ENCODE measurements around the gene GJA3.

The GJA3 gene

GRCh38 chr13:20134732-20135131 lies 26.1 kb downstream of the GJA3 start:
- no peak for TF ChIP-seq CTCF (IDR thresholded peaks at IDR 0.05; ENCODE audit: low read depth, low read length, missing control alignments)
- DNase-seq (ENCODE audit: extremely low read depth, low read depth): no peak
- H3K4me3 ChIP-seq (replicated peaks; ENCODE audit: low read depth, low read length): no peak overlapping the region

DNA sequence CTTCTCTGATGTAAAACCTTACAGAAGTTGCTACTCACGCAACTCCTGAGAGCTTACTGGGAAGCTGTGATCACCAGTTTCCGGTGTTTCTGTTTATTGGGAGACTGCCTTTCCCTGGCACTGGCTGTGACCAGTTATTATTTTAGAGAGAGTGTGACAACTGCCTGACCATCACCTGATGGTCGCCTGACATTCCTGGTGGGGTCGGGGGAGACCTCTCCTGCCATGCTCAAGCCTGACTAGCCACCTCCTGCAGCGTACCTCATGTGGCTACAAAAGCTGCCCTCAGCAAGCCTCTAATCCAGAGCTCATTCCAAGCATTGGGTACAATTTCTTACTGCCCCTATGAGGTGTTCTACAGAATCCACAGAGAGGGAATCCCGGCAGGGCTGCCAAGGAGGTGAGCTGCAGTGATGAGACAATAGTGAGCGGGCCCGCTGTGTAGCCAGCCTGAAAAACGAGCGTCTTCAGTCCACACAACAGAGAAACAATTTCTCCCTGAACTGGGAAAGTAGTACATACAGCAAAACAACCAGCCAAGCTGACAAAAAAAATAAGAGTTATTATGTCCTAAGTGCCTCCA lies 28.7 kb downstream of the GJA3 start:
- no peak overlapping the region for H3K4me3 ChIP-seq (replicated peaks; ENCODE audit: low read depth, low read length)
- no peak for DNase-seq (ENCODE audit: extremely low read depth, low read depth)
- no peak for TF ChIP-seq CTCF (IDR thresholded peaks at IDR 0.05; ENCODE audit: low read depth, low read length, missing control alignments)

- no peak overlapping the region for H3K4me3 ChIP-seq (replicated peaks; ENCODE audit: low read depth, low read length)
- TF ChIP-seq CTCF (IDR thresholded peaks at IDR 0.05; ENCODE audit: low read depth, low read length, missing control alignments): no peak
- DNase-seq (ENCODE audit: extremely low read depth, low read depth): no peak
Measured at GRCh38 chr13:20131057-20131832, 29.6 kb downstream of the GJA3 start.

DNA sequence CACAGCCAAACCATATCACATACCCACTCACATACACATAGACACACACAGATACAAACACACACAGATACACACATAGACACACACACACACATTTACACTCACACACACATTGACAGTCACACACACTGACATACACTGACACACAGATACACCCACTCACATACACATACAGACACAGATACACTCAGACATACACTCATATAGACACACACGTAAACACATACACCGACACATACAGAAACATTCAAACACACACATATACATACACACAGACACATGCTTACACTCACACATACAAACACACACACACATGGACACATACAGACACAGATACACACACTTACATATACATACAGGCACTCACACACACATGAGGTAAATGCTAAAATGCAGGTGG lies 30.2 kb downstream of the GJA3 start:
- no peak for DNase-seq (ENCODE audit: extremely low read depth, low read depth)
- H3K4me3 ChIP-seq (replicated peaks; ENCODE audit: low read depth, low read length): no peak overlapping the region
- no peak for TF ChIP-seq CTCF (IDR thresholded peaks at IDR 0.05; ENCODE audit: low read depth, low read length, missing control alignments)

DNA sequence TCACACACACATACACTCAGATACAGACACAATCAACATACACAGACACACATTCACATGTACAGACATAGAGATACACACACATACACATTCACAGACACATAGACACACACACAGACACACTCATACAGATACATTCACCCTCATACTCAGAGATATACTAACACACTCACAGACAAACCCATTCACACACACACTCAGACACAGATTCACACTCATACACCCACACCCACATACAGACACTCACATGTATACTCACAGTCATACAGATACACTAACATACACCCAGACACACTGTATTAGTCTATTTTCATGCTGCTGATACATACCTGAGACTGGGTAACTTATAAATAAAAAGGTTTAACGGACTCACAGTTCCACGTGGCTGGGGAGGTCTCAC lies 30.8 kb downstream of the GJA3 start:
- H3K4me3 ChIP-seq (replicated peaks; ENCODE audit: low read depth, low read length): no peak overlapping the region
- DNase-seq (ENCODE audit: extremely low read depth, low read depth): no peak
- no peak for TF ChIP-seq CTCF (IDR thresholded peaks at IDR 0.05; ENCODE audit: low read depth, low read length, missing control alignments)

DNA sequence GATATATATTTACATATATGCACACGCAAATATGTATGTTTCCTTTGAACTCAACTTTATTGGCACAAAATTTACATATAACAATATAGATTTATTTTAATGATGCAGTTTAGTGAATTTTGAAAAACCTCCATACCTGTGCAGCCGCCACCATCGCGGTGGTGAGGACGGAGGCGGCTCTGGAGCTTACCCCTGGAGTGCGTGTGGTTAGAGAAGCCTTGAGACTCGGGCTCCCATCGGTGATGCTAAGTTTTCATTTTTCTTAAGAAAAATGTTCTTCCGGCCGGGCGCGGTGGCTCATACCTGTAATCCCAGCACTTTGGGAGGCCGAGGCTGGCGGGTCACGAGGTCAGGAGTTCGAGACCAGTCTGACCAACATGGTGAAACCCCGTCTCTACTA lies 31.8 kb downstream of the GJA3 start:
- DNase-seq (ENCODE audit: extremely low read depth, low read depth): no peak
- no peak overlapping the region for H3K4me3 ChIP-seq (replicated peaks; ENCODE audit: low read depth, low read length)
- TF ChIP-seq CTCF (IDR thresholded peaks at IDR 0.05; ENCODE audit: low read depth, low read length, missing control alignments): no peak

Data from HFF-Myc (cell line).